HG03066 (cell line): ENCODE results near the gene UBE2O.
"Not testable (repeated sequence)": the region's sequence is repeated elsewhere in the genome, so short reads cannot be mapped to it uniquely, and the experiment has no call there.

Experiments
- ATAC-seq: cut with Tn5 transposase; IDR thresholded peaks from one replicate; pipeline ENCODE4 v1.9.1; 2021; ENCODE audit warnings: low read depth; ENCODE audit not compliant: unreplicated experiment

The UBE2O gene

GRCh38 chr17:76357597-76358158 lies 95.3 kb downstream of the UBE2O start:
- ATAC-seq: no peak

DNA sequence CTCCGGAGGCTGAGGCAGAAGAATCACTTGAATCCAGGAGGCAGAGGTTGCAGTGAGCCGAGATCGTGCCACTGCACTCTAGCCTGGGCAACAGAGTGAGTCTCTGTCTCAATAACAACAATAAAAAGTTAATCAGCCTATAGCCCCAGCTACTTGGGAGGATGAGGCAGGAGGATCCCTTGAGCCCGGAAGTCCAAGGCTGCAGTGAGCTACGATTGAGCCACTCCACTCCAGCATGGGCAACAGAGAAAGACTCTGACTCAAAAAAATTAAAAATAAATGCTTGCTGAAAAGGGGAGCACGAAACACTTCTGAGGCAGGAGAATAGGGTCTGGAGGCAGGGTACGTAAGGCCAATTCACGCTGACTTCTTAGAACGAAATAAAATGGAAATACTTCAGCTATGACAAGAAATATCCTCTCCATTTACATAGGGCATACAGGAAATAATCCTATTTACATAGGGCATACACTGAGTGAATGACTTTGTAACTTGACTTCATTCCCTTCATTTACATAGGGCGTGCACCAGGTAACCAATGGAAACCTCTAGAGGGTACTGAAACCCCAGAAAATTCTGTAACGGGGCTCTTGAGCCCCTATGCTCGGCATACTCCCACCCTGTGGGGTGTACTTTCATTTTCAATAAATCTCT lies 96.0 kb downstream of the UBE2O start:
- ATAC-seq: no peak

GRCh38 chr17:76354747-76355310 lies 98.1 kb downstream of the UBE2O start:
- no peak for ATAC-seq

GRCh38 chr17:76354317-76354729 lies 98.6 kb downstream of the UBE2O start:
- no peak for ATAC-seq

GRCh38 chr17:76353599-76354316 lies 99.2 kb downstream of the UBE2O start, which contains the start of gene PRPSAP1:
TSS of gene PRPSAP1 (minus strand) at chr17:76353916. CDS start at chr17:76353703, 213 bp downstream.
- peak; percentile 84 for ATAC-seq

GRCh38 chr17:76353004-76353598 lies 99.9 kb downstream of the UBE2O start:
- ATAC-seq: peak; percentile 11

- no peak for ATAC-seq
Measured at GRCh38 chr17:76351526-76352071, 101.4 kb downstream of the UBE2O start.

DNA sequence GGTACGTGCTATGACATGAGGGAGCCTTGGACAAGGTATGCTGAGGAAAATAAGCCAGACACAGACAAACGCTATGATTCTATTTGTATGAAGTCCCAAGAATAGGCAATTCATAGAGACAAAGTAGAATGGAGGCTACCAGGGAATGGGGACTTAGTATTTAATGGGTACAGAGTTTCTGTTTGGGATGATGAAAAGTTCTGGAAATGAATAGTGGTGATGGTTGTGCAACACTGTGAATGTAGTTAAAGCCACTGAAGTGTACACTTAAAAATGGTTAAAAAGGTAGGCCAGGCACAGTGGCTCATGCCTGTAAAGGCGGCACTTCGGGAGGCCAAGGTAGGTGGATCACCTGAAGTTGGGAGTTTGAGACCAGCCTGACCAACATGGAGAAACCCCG lies 102.5 kb downstream of the UBE2O start:
- ATAC-seq: no peak

- not testable (repeated sequence) for ATAC-seq
Measured at GRCh38 chr17:76346936-76347335, 106.0 kb downstream of the UBE2O start.

DNA sequence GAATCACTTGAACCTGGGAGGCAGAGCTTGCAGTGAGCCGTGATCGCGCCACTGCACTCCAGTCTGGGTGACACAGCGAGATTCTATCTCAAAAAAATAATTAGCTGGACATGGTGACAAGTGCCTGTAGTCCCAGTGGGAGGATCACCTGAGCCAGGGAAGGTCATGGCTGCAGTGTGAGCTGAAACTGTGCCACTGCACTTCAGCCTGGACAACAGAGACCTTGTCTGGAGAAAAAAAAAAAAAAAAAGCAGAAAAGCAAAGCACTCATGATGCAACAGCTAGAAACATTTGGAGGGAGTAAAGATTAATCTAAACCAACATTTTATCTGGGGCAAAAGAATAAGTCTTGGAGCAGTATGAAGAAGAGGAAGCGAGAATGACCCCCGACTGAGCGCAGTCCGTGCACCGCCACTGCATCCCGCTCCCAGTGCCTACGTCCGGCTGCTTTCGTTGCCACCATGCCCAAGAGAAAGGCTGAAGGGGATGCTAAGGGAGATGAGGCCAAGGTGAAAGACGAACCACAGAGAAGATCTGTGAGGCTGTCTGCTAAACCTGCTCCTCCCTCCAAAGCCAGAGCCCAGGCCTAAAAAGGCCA lies 107.5 kb downstream of the UBE2O start:
- no peak for ATAC-seq

DNA sequence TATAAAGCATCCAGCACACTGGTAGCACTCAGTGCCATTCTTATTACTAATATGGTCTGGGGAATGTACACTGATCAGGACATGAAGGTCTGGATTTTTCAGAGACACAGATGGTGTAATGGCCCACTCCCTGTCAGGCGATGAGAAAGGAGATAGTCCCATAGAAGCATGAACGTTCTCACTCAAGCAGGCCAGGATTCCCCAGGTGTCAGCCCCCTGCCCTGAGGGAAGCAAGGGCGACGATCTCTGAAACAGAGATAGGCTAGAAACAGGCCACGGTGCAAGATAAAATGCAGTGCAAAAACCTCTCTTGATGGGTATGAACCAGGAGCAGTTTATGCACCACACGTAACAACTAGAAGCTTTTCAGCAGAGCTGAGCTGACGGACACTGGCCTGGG lies 109.8 kb downstream of the UBE2O start:
- no peak for ATAC-seq

DNA sequence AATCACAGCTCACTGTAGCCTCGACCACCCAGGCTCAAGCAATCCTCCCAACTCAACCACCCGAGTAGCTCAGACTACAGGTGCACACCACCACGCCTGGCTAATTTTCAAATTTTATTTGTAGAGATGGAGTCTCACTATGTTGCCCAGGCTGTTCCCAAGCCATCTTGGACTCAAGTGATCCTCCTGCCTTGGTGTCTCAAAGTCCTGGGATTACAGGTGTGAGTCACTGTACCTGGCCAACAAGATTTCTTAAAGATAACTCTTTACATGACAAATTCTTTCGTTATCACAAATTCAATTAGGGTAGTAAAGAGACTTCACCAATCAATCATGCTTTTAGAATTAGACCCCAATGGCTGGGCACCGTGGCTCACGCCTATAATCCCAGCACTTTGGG lies 111.7 kb downstream of the UBE2O start:
- ATAC-seq: no peak
